ENCODE data around the gene TCF7L1.
"Not testable (repeated sequence)": the region's sequence is repeated elsewhere in the genome, so short reads cannot be mapped to it uniquely, and the experiment has no call there.

Gene TCF7L1

DNA sequence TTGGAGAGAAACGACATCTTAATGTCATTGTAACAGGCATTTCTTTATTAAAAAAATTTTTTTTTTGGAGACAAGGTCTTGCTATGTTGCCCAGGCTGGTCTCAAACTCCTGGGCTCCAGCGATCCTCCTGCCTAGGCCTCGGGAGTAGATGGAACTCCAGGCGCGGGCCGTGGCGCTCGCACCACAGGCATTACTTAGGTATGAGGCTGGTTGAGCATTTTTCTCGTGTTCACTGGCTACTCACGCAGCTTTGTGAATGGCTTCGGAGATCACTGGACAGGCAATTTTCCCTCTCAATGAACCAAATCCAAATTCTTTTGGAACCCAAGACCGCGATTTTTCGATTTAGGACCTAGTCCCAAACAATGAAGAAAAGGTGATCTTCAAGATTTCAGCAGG, 795 bp upstream of the TCF7L1 start:
- no peak for DNase-seq

DNA sequence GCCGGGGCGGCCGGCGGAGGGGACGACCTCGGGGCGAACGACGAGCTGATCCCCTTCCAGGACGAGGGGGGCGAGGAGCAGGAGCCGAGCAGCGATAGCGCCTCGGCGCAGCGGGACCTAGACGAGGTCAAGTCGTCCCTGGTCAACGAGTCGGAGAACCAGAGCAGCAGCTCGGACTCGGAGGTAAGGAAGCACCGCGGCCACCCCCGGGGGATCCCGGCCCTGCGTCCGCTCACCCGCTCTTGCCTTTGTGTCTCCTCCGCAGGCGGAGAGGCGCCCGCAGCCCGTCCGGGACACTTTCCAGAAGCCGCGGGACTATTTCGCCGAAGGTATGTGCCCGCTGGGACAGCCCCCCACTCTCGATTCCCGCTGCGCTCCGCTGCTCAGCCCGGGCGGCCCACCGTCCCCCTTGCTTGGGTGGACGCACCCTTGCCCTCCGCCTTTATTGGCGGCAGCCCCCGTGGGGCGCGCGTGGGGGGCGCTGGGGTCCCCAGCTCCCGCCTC, 611 bp downstream of the TCF7L1 start:
- no peak for DNase-seq

DNA sequence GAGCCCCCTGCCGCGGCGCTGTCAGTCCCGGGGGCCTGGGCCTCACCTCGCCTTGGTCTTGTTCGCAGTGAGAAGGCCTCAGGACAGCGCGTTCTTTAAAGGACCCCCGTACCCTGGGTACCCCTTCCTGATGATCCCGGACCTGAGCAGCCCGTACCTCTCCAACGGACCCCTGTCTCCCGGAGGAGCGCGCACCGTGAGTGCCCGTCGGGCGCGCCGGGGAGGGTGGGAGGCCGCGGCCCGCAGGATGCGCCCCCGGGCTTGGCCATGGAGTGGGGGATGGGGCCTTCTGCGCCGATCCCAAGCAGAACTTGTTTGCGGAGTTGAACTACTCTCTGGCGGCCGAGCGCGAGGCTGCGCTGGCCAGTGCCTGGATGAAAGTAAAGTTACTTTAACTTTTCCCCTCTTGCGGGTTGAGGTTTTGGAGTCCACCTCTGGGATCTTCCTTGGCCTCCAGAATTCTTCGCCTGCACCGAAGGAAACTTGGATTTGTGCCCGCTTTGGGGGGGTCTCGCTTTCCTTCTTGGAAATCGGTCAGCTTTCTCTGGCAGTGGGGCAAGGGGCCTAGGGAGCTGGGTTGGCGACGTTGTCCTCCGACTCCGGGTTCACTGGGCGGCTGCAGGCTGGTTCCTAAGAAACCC, 1.2 kb downstream of the TCF7L1 start:
- DNase-seq, result no peak

DNA sequence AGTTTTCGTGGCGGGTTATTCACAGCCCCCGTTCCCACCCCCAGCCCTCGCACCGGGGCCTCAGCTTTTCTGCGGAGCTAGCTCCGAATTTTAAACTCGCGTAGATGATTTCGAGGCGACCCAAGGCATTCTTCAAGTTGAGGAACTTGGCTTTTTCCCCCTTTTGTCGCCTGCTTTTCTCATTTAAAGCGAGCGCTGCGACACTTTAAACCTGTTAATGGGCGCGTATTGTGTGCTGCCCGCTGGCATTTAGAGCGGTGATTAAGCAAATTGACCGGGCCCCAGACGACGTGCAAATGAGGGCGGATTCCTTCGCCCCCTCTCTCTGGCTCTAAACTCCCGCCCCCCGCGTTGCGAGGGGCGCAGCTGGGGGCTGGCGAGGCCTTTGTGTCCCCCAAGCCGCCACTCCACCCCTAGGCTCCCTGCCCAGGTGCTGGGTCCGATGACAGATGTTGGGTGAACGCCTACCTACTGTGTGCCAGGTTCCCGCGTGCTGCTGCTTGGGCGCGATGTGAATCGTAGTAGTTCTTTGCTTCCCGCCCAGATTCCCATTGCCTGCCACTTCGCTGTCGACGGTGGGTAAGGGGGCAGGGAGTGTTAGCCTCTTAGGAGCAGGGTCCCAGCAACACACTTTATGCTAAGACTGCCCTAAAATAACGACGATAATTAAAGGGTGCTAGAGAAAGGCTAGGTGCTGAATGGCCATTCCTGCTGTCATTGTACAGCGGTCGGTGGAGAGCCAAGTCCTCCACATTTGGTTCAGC, 1.9 kb downstream of the TCF7L1 start:
- no peak for DNase-seq

DNA sequence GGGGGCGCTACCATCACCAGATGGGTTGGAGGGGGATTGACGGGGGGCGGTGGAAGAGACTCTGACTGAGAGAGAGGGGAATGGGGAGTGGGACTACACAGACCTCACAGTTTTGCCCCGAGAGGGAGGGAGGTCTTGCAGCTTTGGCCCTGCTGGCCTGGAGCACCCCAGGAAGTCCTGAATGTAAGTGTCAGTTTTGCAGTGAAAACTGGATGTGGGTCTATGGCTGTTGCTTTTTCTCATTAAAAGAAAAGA, 2.4 kb downstream of the TCF7L1 start:
- no peak for DNase-seq

DNA sequence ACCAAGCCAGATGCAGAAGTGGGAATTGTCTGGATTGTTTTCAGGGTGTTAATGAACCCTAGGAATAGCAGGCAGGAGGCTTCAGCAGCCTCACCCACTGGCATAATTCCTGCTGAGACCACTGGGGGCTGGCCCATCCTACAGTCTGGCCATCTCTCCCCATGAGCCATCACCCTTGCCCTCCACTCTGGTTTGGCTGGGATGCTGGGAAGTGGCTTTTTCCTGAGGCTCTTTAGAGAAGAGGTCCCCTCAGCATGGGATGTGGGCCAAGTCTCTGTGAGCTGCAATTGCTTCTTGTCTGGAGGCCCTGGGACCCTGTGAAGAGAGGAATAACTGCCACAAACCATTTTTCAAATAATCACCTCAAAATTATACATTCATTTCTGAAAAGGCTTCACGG, 4.0 kb downstream of the TCF7L1 start:
- DNase-seq, result no peak

DNA sequence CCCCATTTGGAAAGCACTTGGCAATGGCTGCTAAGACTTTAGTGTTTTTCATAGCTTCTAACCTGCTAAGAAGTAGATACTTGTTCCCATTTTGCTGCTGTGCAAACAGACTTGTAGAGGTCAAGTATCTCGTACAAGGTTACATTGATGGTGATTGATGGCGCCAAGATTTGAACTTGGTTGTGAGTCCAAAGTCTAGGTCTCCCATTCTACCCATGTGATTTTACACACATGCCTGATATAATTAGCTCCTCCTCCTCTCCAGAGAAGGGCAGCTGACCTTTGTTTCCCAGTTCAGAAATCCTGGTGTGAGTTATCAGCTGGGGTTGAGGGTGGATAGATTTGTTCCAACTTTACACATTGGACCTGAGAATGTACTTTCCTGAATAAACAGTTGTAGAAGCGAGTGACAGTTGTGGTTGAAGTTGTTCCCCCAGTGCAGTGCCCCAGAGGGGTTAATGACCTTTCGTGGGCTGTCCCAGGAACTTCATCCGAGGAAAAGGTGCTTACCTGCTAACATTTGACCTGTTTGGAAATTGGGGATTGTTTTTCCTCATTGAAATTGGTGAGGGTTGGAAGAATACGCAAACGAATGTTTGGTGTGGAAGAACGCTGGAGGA, 10.4 kb downstream of the TCF7L1 start:
- DNase-seq, result no peak

DNA sequence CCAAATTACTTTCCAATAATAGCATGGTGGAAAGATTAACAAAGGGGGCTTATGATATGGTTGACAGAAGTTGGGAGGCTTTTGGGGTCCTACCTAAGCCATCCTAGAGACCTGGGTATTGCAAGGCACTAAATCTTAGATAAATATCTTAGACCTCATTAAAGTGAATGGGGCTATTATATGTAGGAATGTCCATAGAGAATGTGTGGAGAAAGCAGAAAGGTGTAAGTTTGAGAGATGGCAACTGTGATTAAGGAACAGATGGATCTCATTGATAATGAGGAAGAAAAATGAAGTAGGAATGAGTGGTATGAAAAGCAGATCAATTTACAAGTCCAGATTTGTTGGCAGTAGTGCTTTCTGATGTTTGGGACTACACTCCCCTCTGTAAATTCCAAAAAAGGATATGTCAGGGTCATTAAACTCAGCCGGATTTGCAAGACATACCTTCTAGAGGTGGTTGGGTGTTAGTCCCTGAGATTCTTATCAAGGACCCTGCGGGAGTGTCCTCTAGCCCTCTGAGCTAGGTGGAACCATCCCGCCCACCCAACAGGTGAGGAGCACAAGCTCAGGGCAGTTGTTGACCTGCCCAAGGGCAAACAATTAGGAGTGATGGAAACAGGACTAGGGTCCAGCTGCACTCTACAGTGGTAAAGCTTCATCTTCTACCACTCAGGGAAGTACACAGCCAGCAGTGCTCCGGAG, 12.1 kb downstream of the TCF7L1 start:
- DNase-seq, result no peak

DNA sequence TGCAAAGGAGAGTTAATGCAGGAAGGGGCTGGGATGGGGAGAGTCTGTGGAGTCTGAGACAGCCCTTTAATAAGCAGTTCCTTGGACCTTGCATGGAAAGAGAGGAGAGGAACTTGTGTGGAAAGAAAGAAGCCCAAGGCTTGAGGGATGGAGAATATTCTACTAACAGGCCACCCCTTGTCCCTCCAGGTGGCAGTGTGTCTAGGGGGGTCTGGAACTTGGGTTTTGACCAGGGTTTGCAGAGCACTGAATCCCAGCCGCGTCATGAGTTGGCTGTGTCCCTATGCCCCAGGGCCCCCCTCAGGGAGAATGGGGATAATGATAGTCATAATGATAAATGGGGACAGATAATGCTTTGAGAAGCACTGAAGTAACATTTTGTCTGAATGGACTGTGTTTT, 15.0 kb downstream of the TCF7L1 start:
- no peak for DNase-seq

DNA sequence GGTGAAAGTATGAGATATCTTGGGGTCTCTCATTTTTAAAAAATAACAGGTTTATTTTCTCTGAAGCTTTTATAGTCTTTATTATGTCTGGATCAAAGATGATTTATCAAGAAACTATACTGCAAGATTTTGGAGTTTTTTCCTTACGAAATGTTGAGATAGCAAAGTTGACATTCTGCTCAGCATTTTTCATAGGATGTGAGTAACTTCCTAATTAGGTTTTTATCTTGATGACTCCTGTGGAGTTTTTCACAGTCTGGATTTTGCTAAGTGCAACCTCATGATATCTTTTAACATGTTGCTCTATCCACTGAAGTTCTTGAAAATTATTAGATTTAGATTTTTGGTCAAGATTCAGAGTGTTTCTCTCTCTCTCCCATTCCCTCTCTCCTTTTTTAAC, 17.8 kb downstream of the TCF7L1 start:
- DNase-seq, result no peak

DNA sequence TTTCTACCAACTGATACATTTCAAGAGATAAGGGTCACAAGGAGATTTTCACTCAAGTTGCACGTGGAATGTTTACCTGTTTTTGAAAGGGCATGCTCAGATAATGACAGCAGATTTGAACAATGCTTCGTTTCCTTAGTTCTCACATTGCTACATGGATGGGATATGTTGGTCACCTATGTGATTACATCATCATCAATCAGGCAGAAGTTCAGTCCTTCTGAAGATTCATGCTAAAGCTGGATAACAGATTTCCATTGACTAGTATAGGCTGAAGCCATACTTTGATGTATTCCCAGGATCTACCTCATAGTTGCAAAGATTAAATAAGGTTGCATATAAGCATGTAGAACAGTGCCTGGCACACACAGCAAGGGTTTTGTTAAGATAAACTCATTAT, 19.7 kb downstream of the TCF7L1 start:
- DNase-seq, result no peak

DNA sequence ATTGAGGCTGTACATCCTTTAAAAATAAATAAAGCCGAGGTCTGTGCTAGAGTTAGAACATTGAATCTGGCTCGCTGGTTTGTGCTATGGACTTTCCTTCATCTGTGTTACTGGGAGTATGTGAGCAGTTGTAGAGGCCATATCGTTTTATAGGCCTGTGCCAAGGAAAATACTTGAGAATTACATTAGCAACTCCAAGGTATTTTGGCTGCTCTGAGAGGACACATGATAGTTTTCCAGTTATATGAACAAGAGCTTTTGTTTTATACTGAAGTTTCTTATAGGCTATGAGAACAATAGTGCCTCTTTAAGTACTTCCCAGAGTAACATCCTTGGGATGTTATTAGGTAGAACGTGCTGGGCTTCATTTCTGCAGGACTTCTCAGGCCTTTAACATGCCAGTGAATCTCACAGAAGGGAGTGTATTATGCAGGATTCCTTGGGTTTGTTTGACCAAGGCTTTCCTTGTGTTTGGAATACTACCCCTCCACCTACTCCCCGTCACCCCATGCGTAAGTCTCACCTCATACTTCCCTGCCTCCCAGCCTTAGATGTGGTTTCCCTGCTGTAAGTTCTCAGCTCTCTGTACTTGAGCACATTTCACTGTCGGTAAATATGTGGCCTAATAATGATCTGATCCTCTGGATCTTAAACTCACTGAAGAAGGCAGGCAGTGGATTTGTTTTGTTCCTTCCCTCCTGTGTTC, 21.0 kb downstream of the TCF7L1 start:
- no peak for DNase-seq

DNA sequence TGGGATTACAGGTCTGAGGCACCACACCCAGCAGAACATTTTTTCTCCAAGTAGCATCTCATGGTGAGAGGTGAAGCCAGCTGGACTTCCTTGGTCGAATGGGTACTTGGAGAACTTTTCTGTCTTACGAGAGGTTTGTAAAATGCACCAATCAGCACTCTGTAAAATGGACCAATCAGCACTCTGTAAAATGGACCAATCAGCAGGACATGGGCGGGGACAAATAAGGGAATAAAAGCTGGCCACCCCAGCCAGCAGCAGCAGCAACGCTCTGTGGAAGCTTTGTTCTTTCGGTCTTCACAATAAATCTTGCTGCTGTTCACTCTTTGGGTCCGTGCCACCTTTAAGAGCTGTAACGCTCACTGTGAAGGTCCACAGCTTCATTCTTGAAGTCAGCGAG, 21.9 kb downstream of the TCF7L1 start:
- not testable (repeated sequence) for DNase-seq

DNA sequence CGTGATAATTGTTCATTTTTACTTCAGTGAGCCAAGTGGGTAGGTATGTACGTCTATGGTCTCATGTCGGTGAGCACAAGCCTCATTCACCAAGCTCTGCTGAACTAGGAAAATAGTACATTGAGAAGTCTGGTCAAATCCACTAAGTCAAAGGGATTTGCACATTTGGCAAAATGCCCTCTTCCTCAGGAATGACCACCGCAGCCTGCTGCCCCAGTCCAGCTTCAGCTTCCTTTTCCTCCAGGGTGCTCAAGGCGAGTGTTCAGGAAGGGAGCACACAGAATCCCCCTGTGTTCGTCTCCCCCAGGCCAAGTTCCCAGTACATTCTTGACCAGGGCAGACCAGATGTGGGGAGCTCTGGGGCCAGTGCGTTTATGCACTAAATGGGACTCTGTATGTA, 23.0 kb downstream of the TCF7L1 start:
- no peak for DNase-seq

DNA sequence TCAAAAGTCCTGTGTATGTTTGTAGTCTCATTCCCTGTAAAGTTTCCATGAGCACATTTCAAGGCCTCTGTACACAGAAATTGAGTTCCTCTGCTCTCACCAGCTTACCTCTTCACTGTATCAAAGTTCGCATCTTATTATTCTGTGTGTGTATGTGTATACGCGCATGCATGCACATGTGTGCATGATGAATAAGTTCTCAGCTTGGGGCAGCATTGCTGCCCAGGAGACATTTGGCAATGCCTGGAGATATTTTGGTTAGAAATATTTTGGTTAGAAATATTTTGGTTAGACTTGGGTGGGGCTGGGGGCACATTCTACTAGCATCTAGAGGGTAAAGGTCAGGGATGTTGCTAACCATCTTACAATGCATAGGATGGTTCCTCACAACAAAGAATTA, 23.4 kb downstream of the TCF7L1 start:
- DNase-seq, result no peak

DNA sequence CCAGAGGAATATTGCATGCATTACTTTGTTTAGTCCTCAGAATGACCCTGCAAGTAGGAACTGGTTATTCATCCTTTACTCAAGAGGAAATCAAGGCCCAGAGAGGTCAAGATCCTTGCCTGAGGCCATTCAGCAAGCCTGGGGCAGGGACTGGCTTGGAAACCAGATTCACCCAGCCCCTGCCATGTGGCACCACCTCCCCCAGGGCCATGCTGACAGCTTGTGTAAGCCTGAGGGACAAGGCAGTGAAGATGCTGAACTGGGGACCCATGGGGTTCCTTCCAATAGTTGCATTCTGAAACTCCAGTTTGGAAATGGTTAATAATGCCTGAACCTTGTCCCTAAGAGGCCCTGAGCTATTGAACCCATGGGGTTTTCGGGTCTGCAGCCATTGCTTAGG, 24.2 kb downstream of the TCF7L1 start:
- DNase-seq, result no peak

DNA sequence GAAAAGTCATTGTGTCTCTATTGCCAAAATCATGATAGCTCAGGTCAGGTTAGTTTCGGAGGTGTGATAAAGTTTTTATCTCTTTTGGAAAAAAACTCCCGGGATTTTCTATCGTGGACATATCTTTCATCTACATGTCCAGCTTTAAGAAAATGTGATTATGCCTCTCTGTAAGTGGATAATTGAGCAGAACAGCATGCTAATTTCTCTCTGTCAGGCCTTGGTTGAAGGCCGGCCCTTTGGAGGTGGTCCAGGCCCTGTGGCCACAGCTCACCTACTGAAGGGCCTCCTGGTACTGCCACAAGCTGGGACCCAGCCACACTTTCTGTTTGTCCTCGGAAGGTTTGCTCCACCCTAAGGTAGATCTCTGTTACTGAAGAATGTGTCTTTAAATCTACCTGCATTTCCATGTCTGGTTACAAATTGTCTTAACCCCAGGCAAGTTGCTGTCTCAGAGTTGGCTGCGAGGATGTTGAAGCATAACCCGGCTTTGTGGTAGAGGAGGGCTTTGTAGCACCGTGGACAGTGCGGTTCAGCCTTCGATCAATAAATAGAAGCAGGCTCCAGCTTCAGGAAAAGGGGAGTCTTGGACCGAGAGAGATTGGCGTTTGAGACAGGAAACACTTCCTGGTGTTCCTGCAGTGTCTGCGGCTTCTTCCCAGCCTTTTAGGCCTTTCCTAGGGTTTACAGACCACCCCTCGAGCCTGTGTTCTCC, 25.5 kb downstream of the TCF7L1 start:
- no peak for DNase-seq

DNA sequence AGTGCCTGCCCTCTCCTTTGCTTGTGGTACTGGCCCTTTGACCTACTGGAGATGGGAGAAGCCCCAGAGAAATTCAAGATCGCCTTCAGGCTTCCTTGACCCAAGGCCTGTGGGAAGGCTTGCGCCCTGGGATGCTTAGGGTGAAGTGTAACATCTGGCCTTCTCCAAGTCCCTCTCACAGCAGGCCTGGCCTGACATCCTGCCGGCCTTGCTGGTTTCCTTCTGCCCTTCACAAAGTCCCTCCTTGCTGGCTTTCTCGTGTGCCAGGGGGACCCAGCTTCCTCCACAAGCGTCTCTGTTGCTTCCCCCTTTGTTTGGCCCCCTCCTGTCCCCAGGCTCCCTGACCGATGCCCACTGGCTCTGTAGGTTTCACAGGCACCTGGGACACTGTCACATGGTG, 26.4 kb downstream of the TCF7L1 start:
- no peak for DNase-seq

DNA sequence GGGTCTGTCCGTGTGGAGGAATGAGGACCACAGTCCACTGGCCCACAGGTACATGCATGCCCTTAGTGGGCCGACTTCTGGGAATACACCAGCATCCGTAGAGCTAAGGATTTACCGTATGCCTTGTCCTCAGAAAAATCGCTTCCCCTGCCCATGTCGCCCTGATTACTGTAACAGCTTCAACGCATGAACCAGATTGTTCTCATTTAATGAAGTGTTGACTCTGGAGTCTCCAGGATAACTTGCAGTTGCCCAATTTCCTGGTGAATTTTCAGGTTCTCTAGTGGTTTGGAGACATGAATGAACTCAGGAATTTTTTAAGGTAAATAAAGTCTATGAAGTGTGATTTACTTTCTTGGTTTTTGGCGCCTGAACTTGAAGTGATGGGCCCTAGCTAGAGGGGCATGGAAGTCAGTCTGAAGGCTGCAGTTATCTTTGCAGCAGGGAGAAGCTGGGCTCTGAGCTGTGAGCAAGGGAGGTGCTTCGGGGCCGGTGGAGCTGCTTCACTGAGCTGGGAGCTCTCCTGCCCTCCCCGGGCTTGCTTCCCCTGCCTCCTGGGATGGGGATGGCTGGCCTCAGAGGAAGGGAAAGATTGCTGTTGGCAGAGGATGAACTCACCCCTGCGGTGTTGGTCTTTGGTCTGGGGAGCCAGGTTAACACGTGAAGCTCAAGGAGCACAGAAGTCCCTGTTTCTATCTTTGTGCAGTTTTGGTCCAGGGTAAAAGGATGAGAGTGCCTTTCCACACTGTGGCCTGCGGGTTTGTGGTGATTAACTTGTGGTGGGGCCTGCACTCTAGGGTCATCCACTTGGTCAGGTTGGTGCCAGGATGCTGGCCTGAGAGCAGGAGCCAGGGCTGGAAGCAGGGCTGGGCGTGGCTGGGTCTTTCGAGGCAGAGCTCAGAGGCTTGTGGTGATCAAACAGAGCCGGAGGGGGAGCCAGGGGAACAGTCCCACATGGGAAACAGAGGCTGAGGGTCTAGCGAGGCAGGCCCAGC, 28.1 kb downstream of the TCF7L1 start:
- DNase-seq, result no peak

DNA sequence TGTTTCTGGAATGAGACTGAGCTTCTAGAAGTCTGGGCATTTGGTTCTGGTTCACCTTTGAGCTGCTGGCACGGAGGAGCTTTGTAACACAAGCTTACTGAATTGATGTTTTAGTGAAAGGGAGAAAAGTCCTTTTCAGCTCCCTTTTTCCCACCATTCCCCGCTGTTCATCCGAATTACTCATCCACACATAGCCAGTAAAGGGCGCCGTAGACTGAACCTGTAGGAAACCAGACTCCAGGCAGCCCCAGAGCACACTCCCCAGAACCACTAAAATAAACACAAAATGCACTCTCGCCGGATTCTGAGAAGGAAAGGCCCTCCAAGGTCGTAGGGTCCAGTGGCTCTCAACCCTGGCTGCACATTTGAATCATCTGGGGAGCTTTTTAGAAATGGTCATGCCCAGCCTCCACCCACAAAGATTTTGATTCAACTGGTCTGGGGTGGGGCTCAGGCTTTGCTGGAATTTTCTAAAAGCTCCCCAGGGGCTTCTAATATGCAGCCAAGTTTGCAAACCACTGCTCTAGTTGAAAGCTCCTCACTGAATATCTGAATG, 29.6 kb downstream of the TCF7L1 start:
- no peak for DNase-seq

DNA sequence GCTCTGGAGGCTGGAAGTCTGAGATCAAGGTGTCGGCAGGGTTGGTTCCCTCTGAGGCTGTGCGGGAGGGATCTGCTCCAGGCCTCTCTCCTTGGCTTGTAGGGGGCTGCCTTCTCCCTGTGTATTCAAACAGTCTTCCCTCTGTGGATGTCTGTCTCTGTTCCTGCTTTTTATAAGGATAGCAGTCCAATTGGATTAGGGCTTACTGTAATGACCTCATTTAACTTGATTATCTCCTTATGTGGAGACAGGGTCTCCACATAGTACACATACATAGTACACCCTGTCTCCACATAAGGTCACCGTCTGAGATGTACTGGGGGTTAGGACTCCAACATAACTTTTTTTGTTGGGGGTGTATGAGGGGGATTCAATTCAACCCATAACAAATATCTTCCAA, 30.5 kb downstream of the TCF7L1 start:
- DNase-seq, result no peak

Data from CD4-positive, alpha-beta T cell treated with Interleukin-15 for 1 hour (primary cell).